ENCODE data around the gene AP5S1. TPM values are rescaled to one million over a fixed set of nuclear protein-coding genes. Genes with fewer than 3 reads are reported as not detected.
A peak's percentile ranks its signal among the peaks of the same experiment; 100 is the strongest.

Gene AP5S1
- total RNA-seq, 1 experiment from 2014 or later, result 3.9 TPM

DNA sequence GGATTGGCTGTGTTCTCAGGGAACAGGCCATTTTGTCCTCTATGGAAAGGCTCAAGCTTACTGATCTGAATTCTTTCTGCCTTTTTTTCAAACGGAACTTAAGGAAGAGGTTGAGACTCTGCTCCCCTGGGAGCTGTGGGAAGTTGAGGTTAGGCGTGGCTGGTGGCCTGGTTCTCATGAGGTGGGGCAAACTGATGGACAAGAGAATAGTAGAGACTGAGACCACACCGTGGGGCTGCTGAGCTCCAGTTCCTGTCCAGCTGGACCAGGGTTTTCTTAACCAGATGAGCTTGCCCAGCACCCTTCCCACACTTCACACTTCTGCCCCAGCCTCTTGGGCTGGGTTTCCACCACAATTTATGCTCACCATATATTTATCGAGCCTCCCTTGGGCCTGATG, 6.1 kb downstream of the AP5S1 start:
- no peak overlapping the region for H2AK5ac ChIP-seq (ENCODE audit: insufficient read length, low read length)
- H3K4me3 Mint-ChIP-seq, result no peak overlapping the region
- H2BK20ac ChIP-seq (ENCODE audit: low read depth, low read length, poor library complexity, severe bottlenecking), result no peak overlapping the region
- H2BK15ac ChIP-seq (ENCODE audit: low read depth, low read length), result no peak overlapping the region
- H3K79me2 ChIP-seq (ENCODE audit: insufficient read depth, low read length), result no peaks in the 10 kb centered on the region
- H2BK5ac ChIP-seq (ENCODE audit: insufficient read length, low read length), result no peak overlapping the region
- no peaks in the 10 kb centered on the region for H3K9me3 ChIP-seq (ENCODE audit: control insufficient read depth, low read depth, low read length)
- no CpG with 5 or more reads among the region's 4 CpGs for WGBS (ENCODE audit: extremely low coverage, insufficient read length, low lambda C conversion rate)
- H3K23me2 ChIP-seq (ENCODE audit: insufficient read length, low read depth, low read length, poor library complexity, severe bottlenecking), result no peaks in the 10 kb centered on the region
- H3T11ph ChIP-seq (ENCODE audit: low read length), result no peak overlapping the region
- no peak overlapping the region for H4K5ac ChIP-seq (ENCODE audit: insufficient read length, low read depth, low read length)
- no peaks in the 10 kb centered on the region for H3K27me3 Mint-ChIP-seq (ENCODE audit: low read depth)
- H3K9me3 Mint-ChIP-seq, result no peaks in the 10 kb centered on the region; a peak in 1 of 5 replicates
- H3K4me1 ChIP-seq (ENCODE audit: insufficient read depth, low read length), result no peaks in the 10 kb centered on the region
- TF ChIP-seq CTCF (conservative IDR thresholded peaks at IDR 0.05), result no peak
- no peak overlapping the region for H3K14ac ChIP-seq (ENCODE audit: insufficient read depth, low read length)
- no peak overlapping the region for H2BK120ac ChIP-seq (ENCODE audit: low read depth, low read length, poor library complexity, severe bottlenecking)
- no peak overlapping the region for H2AFZ ChIP-seq (ENCODE audit: low read length)
- H3K56ac ChIP-seq (ENCODE audit: insufficient read length, low read depth, low read length), result no peak overlapping the region
- no peak overlapping the region for H3K9ac ChIP-seq (ENCODE audit: extremely low read depth, insufficient read length, low read length)
- no peak overlapping the region for H2BK12ac ChIP-seq (ENCODE audit: insufficient read length, low read depth, low read length)
- H4K8ac ChIP-seq (replicated peaks; ENCODE audit: insufficient read length, low read depth, low read length), result no peak overlapping the region
- no peak overlapping the region for H4K91ac ChIP-seq (ENCODE audit: insufficient read length, low read depth, low read length)
- H3K79me1 ChIP-seq (ENCODE audit: insufficient read depth, low read depth, low read length, poor library complexity, severe bottlenecking), result no peaks in the 10 kb centered on the region
- H3K27me3 ChIP-seq (ENCODE audit: insufficient read depth, low read length), result no peaks in the 10 kb centered on the region
- no peak overlapping the region for H3K27ac ChIP-seq (ENCODE audit: insufficient read length, low read depth, low read length)
- no peaks in the 10 kb centered on the region for H4K20me1 ChIP-seq (ENCODE audit: control insufficient read depth, insufficient read depth, insufficient read length)
- peak overlapping the region in 1 of 3 experiments; percentile 56; a peak in 1 of 7 replicates for H3K27ac Mint-ChIP-seq
- peaks cover 0 to 2% (median 0%) of the 10 kb centered on the region in 3 experiments; a peak in 2 of 7 replicates for H3K36me3 Mint-ChIP-seq (ENCODE audit: insufficient read depth in 1 of 3, low read depth in 3 of 3)
- peaks cover 2 to 5% of the 10 kb centered on the region in 2 experiments; a peak in 3 of 4 replicates for H3K4me1 Mint-ChIP-seq
- no peak overlapping the region for H3K23ac ChIP-seq (ENCODE audit: insufficient read length, low read depth, low read length)
- H3K4me2 ChIP-seq (ENCODE audit: insufficient read depth, insufficient read length, low read length), result no peak overlapping the region
- no peak for DNase-seq
- H3K18ac ChIP-seq (ENCODE audit: insufficient read length, low read depth, low read length), result no peak overlapping the region
- H3K4ac ChIP-seq (ENCODE audit: low read depth, low read length), result no peak overlapping the region
